Naive thymus-derived CD4-positive, alpha-beta T cell (primary cell): ENCODE data around the gene RPP30. TPM values are rescaled to one million over a fixed set of nuclear protein-coding genes. Genes with fewer than 3 reads are reported as not detected.

ENCODE experiments used
- ATAC-seq: fragments of 150-1000 bp; cut with Tn5 transposase; 2 replicates; pipeline ENCODE4 v1.10.0; 2021; ENCODE audit warnings: mild to moderate bottlenecking, moderate library complexity
- CTCF ChIA-PET: fragments of 350-600 bp; sonication (Branson Sonifier 250); formaldehyde crosslinking; loops from one replicate; lab custom pipeline; 2021; ENCODE audit warnings: antibody characterized with exemption; lab: Charles Lee
- POLR2A ChIA-PET: fragments of 350-600 bp; sonication (Branson Sonifier 250); formaldehyde crosslinking; loops from one replicate; lab custom pipeline; 2021; ENCODE audit warnings: antibody characterized with exemption, inconsistent platforms; lab: Charles Lee
- DNase-seq, 9 donors: peaks; one replicate each; pipeline versions ENCODE4 v3.0.0 to v3.0.0-alpha.2; 2020 to 2022; ENCODE audit warnings: mixed read lengths in 1 of 9
- H3K27ac ChIP-seq: one replicate; pipeline ENCODE4 v1.7.0; 2013; ENCODE audit warnings: mild to moderate bottlenecking, low read depth, low read length, moderate library complexity
- H3K27me3 ChIP-seq, 2 donors: one replicate each; pipeline ENCODE4 v1.7.0; 2013; ENCODE audit warnings: low read length in 2 of 2, mild to moderate bottlenecking in 2 of 2, moderate library complexity in 2 of 2; ENCODE audit not compliant: control insufficient read depth in 2 of 2, insufficient read depth in 2 of 2
- H3K36me3 ChIP-seq, 3 experiments: 1 replicate in 2 of 3; 2 replicates in 1 of 3; pipeline ENCODE4 v1.7.0; 2013; ENCODE audit warnings: low read length in 3 of 3, mild to moderate bottlenecking in 3 of 3, moderate library complexity in 1 of 3; ENCODE audit not compliant: insufficient read depth in 3 of 3, control insufficient read depth in 2 of 3
- H3K4me1 ChIP-seq, 2 donors: one replicate each; pipeline ENCODE4 v1.7.0; 2013; ENCODE audit warnings: low read length in 2 of 2, mild to moderate bottlenecking in 2 of 2, moderate library complexity in 1 of 2; ENCODE audit not compliant: control insufficient read depth in 2 of 2, insufficient read depth in 2 of 2
- H3K4me3 ChIP-seq: 2 replicates; pipeline ENCODE4 v1.7.0; 2013; ENCODE audit warnings: mild to moderate bottlenecking, low read length
- H3K9me3 ChIP-seq, 3 experiments: 1 replicate in 2 of 3; 2 replicates in 1 of 3; pipeline ENCODE4 v1.7.0; 2013; ENCODE audit warnings: low read length in 3 of 3; ENCODE audit not compliant: control insufficient read depth in 2 of 3
- H3K27ac Mint-ChIP-seq, 9 donors: one replicate each; pipeline ENCODE4 v1.8.0; 2020 to 2022; ENCODE audit warnings: mixed read lengths in 9 of 9, mild to moderate bottlenecking in 8 of 9, moderate library complexity in 5 of 9, inconsistent platforms in 2 of 9
- H3K27me3 Mint-ChIP-seq, 5 donors: one replicate each; pipeline ENCODE4 v1.8.0; 2021 to 2022; ENCODE audit warnings: mixed read lengths in 5 of 5, mild to moderate bottlenecking in 1 of 5
- H3K36me3 Mint-ChIP-seq, 5 donors: one replicate each; pipeline ENCODE4 v1.8.0; 2020 to 2022; ENCODE audit warnings: mixed read lengths in 5 of 5, mild to moderate bottlenecking in 3 of 5, inconsistent platforms in 1 of 5
- H3K4me1 Mint-ChIP-seq, 7 donors: one replicate each; pipeline ENCODE4 v1.8.0; 2020 to 2022; ENCODE audit warnings: mixed read lengths in 7 of 7, mild to moderate bottlenecking in 3 of 7, inconsistent platforms in 1 of 7
- H3K4me3 Mint-ChIP-seq, 10 donors: one replicate each; pipeline ENCODE4 v1.8.0; 2020 to 2022; ENCODE audit warnings: mild to moderate bottlenecking in 10 of 10, mixed read lengths in 10 of 10, moderate library complexity in 6 of 10, inconsistent platforms in 2 of 10
- H3K9me3 Mint-ChIP-seq, 11 donors: one replicate each; pipeline ENCODE4 v1.8.0; 2020 to 2022; ENCODE audit warnings: mixed read lengths in 11 of 11, mild to moderate bottlenecking in 4 of 11, inconsistent platforms in 1 of 11, moderate library complexity in 1 of 11
- intact Hi-C, 2 donors: fragments of 100-400 bp; cut with micrococcal nuclease; formaldehyde crosslinking; loops; one replicate each; pipeline ENCODE4 v1.15.1; 2023
- polyA plus RNA-seq, 2 donors: library from polyadenylated mRNA; unstranded; fragments of 300-500 nt; fragmentation: Illumina TruSeq; gene quantifications; one replicate each; pipeline ENCODE4 v1.2.3, GENCODE V29; 2021
- total RNA-seq, 6 experiments: library from RNA in 5 of 6; stranded (reverse) in 5 of 6; gene quantifications; 1 replicate in 5 of 6; 2 replicates in 1 of 6; pipeline ENCODE4 v1.2.3 and lab custom pipeline; 2021 to 2026

RPP30 gene
- total and polyA plus RNA-seq, 7 experiments from 2014 or later = 24.1 to 50.0 (median 38.1) TPM

DNA sequence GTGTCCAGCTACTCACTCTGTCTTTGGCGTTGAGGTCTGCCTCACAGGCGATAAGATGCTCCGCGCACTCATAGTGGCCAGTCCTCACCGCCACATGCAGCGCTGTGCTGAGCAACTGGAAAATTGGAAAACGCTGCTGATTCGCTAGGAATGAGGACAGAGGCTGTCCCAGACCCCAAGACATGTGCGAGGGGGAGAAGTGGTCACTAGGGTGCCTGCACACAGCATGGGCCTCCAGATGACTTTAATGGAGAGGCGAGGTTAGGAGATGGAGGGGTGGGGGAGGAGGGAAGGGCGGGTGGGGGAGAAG, 43.9 kb downstream of the RPP30 start:
- Mint-ChIP-seq H3K36me3 (no peaks in the 10 kb centered on the region), H3K27me3 (peaks cover 0 to 45% (median 10%) of the 10 kb centered on the region in 5 donors), H3K27ac (no peak overlapping the region), H3K4me1 (peaks cover 0 to 7% (median 4%) of the 10 kb centered on the region in 7 donors), H3K4me3 (no peak overlapping the region), H3K9me3 (peaks cover 0 to under 1% (median 0%) of the 10 kb centered on the region in 11 donors)
- no peaks in the 10 kb centered on the region for H3K27me3 ChIP-seq
- H3K36me3 ChIP-seq = no peaks in the 10 kb centered on the region
- no peaks in the 10 kb centered on the region for H3K9me3 ChIP-seq
- no peak for ATAC-seq
- intact Hi-C loops = loop anchor here in 1 of 2 donors (10.0 kb wide), 1 partner anchor 169 kb away; no protein-coding TSS in a partner anchor
- POLR2A ChIA-PET = no interaction called here
- DNase-seq = no peak
- H3K4me3 ChIP-seq = no peak overlapping the region
- CTCF ChIA-PET = no interaction called here
- H3K27ac ChIP-seq = no peak overlapping the region
- H3K4me1 ChIP-seq = peaks cover 0 to 4% of the 10 kb centered on the region in 2 donors

- no peaks in the 10 kb centered on the region for H3K27me3 ChIP-seq
- peaks cover 0 to 3% of the 10 kb centered on the region in 2 donors for H3K4me1 ChIP-seq
- no peak overlapping the region for H3K4me3 ChIP-seq
- no peak for ATAC-seq
- DNase-seq = no peak
- Mint-ChIP-seq H3K36me3 (no peaks in the 10 kb centered on the region), H3K4me3 (no peak overlapping the region), H3K27me3 (peaks cover 0 to 49% (median 10%) of the 10 kb centered on the region in 5 donors), H3K4me1 (peaks cover 0 to 6% (median 2%) of the 10 kb centered on the region in 7 donors), H3K9me3 (no peaks in the 10 kb centered on the region), H3K27ac (no peak overlapping the region)
- H3K27ac ChIP-seq = no peak overlapping the region
- intact Hi-C loops = loop anchor here in 1 of 2 donors (10.0 kb wide), 1 partner anchor 168 kb away; no protein-coding TSS in a partner anchor
- POLR2A ChIA-PET = no interaction called here
- CTCF ChIA-PET = no interaction called here
- no peaks in the 10 kb centered on the region for H3K9me3 ChIP-seq
- H3K36me3 ChIP-seq = no peaks in the 10 kb centered on the region
These were observed 44.8 kb downstream of the RPP30 start for GRCh38 chr10:90916392-90917237.

GRCh38 chr10:90917238-90917967, 45.6 kb downstream of the RPP30 start:
- intact Hi-C loops = loop anchor here in 1 of 2 donors (10.0 kb wide), 1 partner anchor 167 kb away; no protein-coding TSS in a partner anchor
- H3K9me3 Mint-ChIP-seq = no peaks in the 10 kb centered on the region
- no peak for ATAC-seq
- peaks cover 0 to 55% (median 15%) of the 10 kb centered on the region in 5 donors for H3K27me3 Mint-ChIP-seq
- no peak overlapping the region for H3K27ac ChIP-seq
- CTCF ChIA-PET = interaction anchor here (0.7 kb wide), 1 partner anchor 9 kb away, joined by 4 read pairs; no protein-coding TSS in a partner anchor
- DNase-seq = no peak
- no peaks in the 10 kb centered on the region for H3K4me1 ChIP-seq
- H3K4me3 Mint-ChIP-seq = no peak overlapping the region
- H3K27ac Mint-ChIP-seq = no peak overlapping the region
- POLR2A ChIA-PET = no interaction called here
- H3K36me3 ChIP-seq = no peaks in the 10 kb centered on the region
- no peaks in the 10 kb centered on the region for H3K9me3 ChIP-seq
- no peaks in the 10 kb centered on the region for H3K27me3 ChIP-seq
- no peaks in the 10 kb centered on the region for H3K36me3 Mint-ChIP-seq
- peaks cover 0 to under 1% (median 0%) of the 10 kb centered on the region in 7 donors for H3K4me1 Mint-ChIP-seq
- H3K4me3 ChIP-seq = no peak overlapping the region

- Mint-ChIP-seq H3K27ac (no peak overlapping the region), H3K27me3 (peaks cover 0 to 58% (median 15%) of the 10 kb centered on the region in 5 donors), H3K36me3 (no peaks in the 10 kb centered on the region), H3K9me3 (no peaks in the 10 kb centered on the region), H3K4me3 (no peak overlapping the region), H3K4me1 (no peaks in the 10 kb centered on the region)
- H3K36me3 ChIP-seq = no peaks in the 10 kb centered on the region
- no peaks in the 10 kb centered on the region for H3K9me3 ChIP-seq
- H3K4me1 ChIP-seq = no peaks in the 10 kb centered on the region
- DNase-seq (no peak), ATAC-seq (no peak)
- no peak overlapping the region for H3K27ac ChIP-seq
- ChIA-PET CTCF (interaction anchor here (0.7 kb wide), 1 partner anchor 8 kb away, joined by 4 read pairs; no protein-coding TSS in a partner anchor), POLR2A (no interaction called here)
- intact Hi-C loops = loop anchor here in 1 of 2 donors (10.0 kb wide), 1 partner anchor 167 kb away; no protein-coding TSS in a partner anchor
- no peaks in the 10 kb centered on the region for H3K27me3 ChIP-seq
- no peak overlapping the region for H3K4me3 ChIP-seq
These were observed 46.2 kb downstream of the RPP30 start for GRCh38 chr10:90917968-90918318.

DNA sequence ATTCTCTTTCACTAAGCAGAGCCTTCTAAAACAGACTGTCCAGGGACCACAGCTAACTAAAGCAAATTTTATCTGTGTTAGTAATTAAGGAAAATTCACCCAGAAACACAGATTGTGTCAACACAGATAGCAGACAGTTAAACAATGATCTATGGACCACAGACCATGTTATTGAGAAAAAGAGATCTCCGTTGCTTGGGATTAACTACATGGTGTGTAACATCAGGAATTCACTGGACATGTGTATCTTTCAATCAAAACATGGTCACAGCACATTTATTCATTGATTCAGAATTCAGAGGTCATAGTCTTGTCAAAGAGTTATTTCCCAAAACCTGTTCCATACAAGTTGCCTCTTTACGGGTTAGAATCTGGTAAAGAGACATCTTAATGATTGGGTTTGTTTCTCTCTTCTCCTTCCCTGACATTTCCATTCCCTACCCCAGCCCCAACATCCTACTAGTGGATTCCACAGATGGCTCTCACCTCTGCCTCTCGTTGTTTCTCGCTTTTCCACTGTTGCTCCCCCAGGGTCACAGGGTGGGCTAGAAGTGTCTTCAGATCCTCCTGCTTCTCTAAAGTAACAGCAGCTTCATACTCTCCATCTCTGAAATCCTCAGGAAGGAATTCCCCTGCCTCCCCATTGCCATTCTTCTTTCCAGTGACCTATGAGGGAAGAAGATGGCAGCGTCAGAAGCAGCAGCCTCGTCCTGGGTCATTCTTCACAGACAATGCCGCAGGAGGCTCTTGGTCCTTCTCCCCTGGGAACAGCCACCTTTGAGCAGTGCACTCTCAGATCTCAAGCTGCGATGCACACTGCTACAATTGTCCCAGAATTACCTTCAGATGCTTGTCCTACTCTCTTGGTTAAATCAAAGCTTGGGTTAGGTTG, 48.2 kb downstream of the RPP30 start:
- CTCF ChIA-PET = no interaction called here
- Histone ChIP-seq H3K9me3 (no peaks in the 10 kb centered on the region), H3K4me1 (no peaks in the 10 kb centered on the region), H3K27me3 (no peaks in the 10 kb centered on the region), H3K36me3 (no peaks in the 10 kb centered on the region), H3K4me3 (no peak overlapping the region), H3K27ac (no peak overlapping the region)
- Mint-ChIP-seq H3K27ac (no peak overlapping the region), H3K9me3 (no peaks in the 10 kb centered on the region), H3K36me3 (no peaks in the 10 kb centered on the region), H3K4me1 (peaks cover 0 to 1% (median 0%) of the 10 kb centered on the region in 7 donors), H3K4me3 (no peak overlapping the region), H3K27me3 (peaks cover 0 to 61% (median 22%) of the 10 kb centered on the region in 5 donors)
- POLR2A ChIA-PET = no interaction called here
- DNase-seq (no peak), ATAC-seq (no peak)
- intact Hi-C loops = loop anchor here in 1 of 2 donors (10.0 kb wide), 1 partner anchor 165 kb away; no protein-coding TSS in a partner anchor
